SK-N-SH (cell line): ENCODE data around the gene LARP7. TPM values are rescaled to one million over a fixed set of nuclear protein-coding genes. Genes with fewer than 3 reads are reported as not detected.

Source experiments
- CTCF ChIA-PET: fragments of 300-600, 350-600 bp; formaldehyde crosslinking; extraction: SDS; loops from one replicate; lab custom pipeline; 2021; lab: Yijun Ruan, JAX
- POLR2A ChIA-PET: fragments of 350-600 bp; sonication (Branson Sonifier 250); formaldehyde crosslinking; extraction: SDS; loops from one replicate; lab custom pipeline; 2020; ENCODE audit warnings: antibody characterized with exemption, inconsistent platforms; lab: Yijun Ruan, JAX
- DNase-seq: peaks from one replicate; pipeline ENCODE4 v3.0.0; 2012
- H2AFZ ChIP-seq: fragments of 200-600 bp; sonication (generic); 2 replicates; pipeline ENCODE4 v1.8.1; 2016; ENCODE audit warnings: antibody characterized with exemption, mild to moderate bottlenecking, low read depth
- H3F3A ChIP-seq: fragments of 200-600 bp; sonication (generic); replicated peaks from 2 replicates; pipeline ENCODE3; 2016; ENCODE audit warnings: antibody characterized with exemption, mild to moderate bottlenecking; ENCODE audit not compliant: insufficient read depth
- H3K27ac ChIP-seq, 2 experiments: fragments of 200-500 bp in 1 of 2; fragments of 200-600 bp in 1 of 2; sonication (Bioruptor generic) in 1 of 2; sonication (generic), shearing (Covaris generic) in 1 of 2; 2 replicates each; pipeline versions ENCODE4 v1.5.1 to v1.6.1; 2014 to 2016; ENCODE audit warnings: low read depth in 2 of 2, inconsistent platforms in 1 of 2, low read length in 1 of 2, mild to moderate bottlenecking in 1 of 2, mixed read lengths in 1 of 2
- H3K27me3 ChIP-seq: fragments of 200-600 bp; sonication (generic), shearing (Covaris generic); 2 replicates; pipeline ENCODE4 v1.6.1; 2016; ENCODE audit warnings: mixed run types; ENCODE audit not compliant: insufficient read depth
- H3K36me3 ChIP-seq, 2 experiments: fragments of 200-500 bp in 1 of 2; fragments of 200-600 bp in 1 of 2; sonication (Bioruptor generic) in 1 of 2; sonication (generic) in 1 of 2; replicated peaks in 1 of 2; 2 replicates each; pipeline versions ENCODE3 to v1.5.1; 2014 to 2016; ENCODE audit warnings: low read length in 1 of 2, mild to moderate bottlenecking in 1 of 2; ENCODE audit not compliant: insufficient read depth in 2 of 2, control insufficient read depth in 1 of 2
- H3K4me1 ChIP-seq, 2 experiments: fragments of 200-500 bp in 1 of 2; fragments of 200-600 bp in 1 of 2; sonication (Bioruptor generic) in 1 of 2; sonication (generic), shearing (Covaris generic) in 1 of 2; 2 replicates each; pipeline versions ENCODE4 v1.5.1 to v1.6.1; 2014 to 2016; ENCODE audit warnings: low read depth in 1 of 2, low read length in 1 of 2, mixed run types in 1 of 2; ENCODE audit not compliant: insufficient read depth in 2 of 2, control insufficient read depth in 1 of 2
- H3K4me2 ChIP-seq: fragments of 200-600 bp; sonication (generic), shearing (Covaris generic); 2 replicates; pipeline ENCODE4 v1.6.1; 2017; ENCODE audit warnings: mixed run types
- H3K4me3 ChIP-seq, 2 experiments: fragments of 200-500 bp in 1 of 2; fragments of 200-600 bp in 1 of 2; sonication (Bioruptor generic) in 1 of 2; sonication (generic), shearing (Covaris generic) in 1 of 2; 2 replicates each; pipeline versions ENCODE4 v1.5.1 to v1.8.1; 2014 to 2016; ENCODE audit warnings: low read depth in 2 of 2, inconsistent platforms in 1 of 2, low read length in 1 of 2, mild to moderate bottlenecking in 1 of 2, mixed read lengths in 1 of 2, moderate library complexity in 1 of 2
- H3K79me2 ChIP-seq: fragments of 200-600 bp; sonication (generic); 2 replicates; pipeline ENCODE4 v1.8.1; 2017; ENCODE audit warnings: mild to moderate bottlenecking; ENCODE audit not compliant: insufficient read depth
- H3K9ac ChIP-seq: fragments of 200-600 bp; sonication (generic); 2 replicates; pipeline ENCODE4 v1.6.1; 2017; ENCODE audit warnings: mixed run types
- H3K9me2 ChIP-seq: fragments of 200-600 bp; sonication (generic); 2 replicates; pipeline ENCODE4 v1.6.1; 2017; ENCODE audit warnings: mixed run types
- H3K9me3 ChIP-seq: fragments of 200-600 bp; sonication (generic); 2 replicates; pipeline ENCODE4 v1.6.1; 2017; ENCODE audit warnings: mixed run types, mild to moderate bottlenecking, moderate library complexity
- H4K20me1 ChIP-seq: fragments of 200-600 bp; sonication (generic); 2 replicates; pipeline ENCODE4 v1.6.1; 2017; ENCODE audit warnings: mild to moderate bottlenecking, mixed run types; ENCODE audit not compliant: insufficient read depth
- CHD2 ChIP-seq: fragments of 150-350 bp; IDR thresholded peaks from 2 replicates; pipeline ENCODE4 v1.6.1; 2018; ENCODE audit warnings: low read length; ENCODE audit not compliant: partially characterized antibody
- CTCF ChIP-seq: fragments of 200-600 bp; sonication (generic); IDR thresholded peaks from 2 replicates; pipeline ENCODE4 v1.6.1; 2017; ENCODE audit warnings: antibody characterized with exemption, mild to moderate bottlenecking, moderate library complexity
- FOXJ3 ChIP-seq: sonication (generic); formaldehyde crosslinking; IDR thresholded peaks from 2 replicates; pipeline ENCODE4 v1.5.1; 2020; ENCODE audit warnings: mild to moderate bottlenecking, missing genetic modification reagents
- FOXM1 ChIP-seq: IDR thresholded peaks from 2 replicates; pipeline ENCODE4 v1.4.0; 2012; ENCODE audit warnings: low read depth, mild to moderate bottlenecking
- IRF3 ChIP-seq: fragments of 150-350 bp; IDR thresholded peaks from 2 replicates; pipeline ENCODE4 v1.6.1; 2016; ENCODE audit warnings: mild to moderate bottlenecking, low read depth, low read length
- MAX ChIP-seq: IDR thresholded peaks from 2 replicates; pipeline ENCODE4 v1.4.0; 2012; ENCODE audit warnings: low read depth
- MEF2A ChIP-seq: IDR thresholded peaks from 2 replicates; pipeline ENCODE4 v1.4.0; 2012; ENCODE audit warnings: low read depth, borderline replicate concordance
- PBX3 ChIP-seq: IDR thresholded peaks from 2 replicates; pipeline ENCODE4; 2012
- RFX5 ChIP-seq: IDR thresholded peaks from 2 replicates; pipeline ENCODE4 v1.6.1; 2012; ENCODE audit warnings: mild to moderate bottlenecking, improper control_type of control experiment, low read length
- TAF1 ChIP-seq: IDR thresholded peaks from 2 replicates; pipeline ENCODE4 v1.6.1; 2012; ENCODE audit warnings: low read depth, mild to moderate bottlenecking, low read length, moderate library complexity, borderline replicate concordance
- USF2 ChIP-seq: fragments of 150-350 bp; IDR thresholded peaks from 2 replicates; pipeline ENCODE4 v1.6.1; 2017; ENCODE audit warnings: antibody characterized with exemption, low read length, low read depth, borderline replicate concordance
- ZBTB33 ChIP-seq: IDR thresholded peaks from 2 replicates; pipeline ENCODE4 v1.4.0; 2012; ENCODE audit warnings: low read depth, borderline replicate concordance
- WGBS: methylation state at CpG from one replicate; pipeline ENCODE4 v1.1.6; 2017; ENCODE audit warnings: low lambda C conversion rate; 5-methylcytosine and 5-hydroxymethylcytosine counted together
- polyA plus RNA-seq, 3 experiments: library from polyadenylated mRNA; depleted of rRNA; stranded (reverse); fragments of >200 nt; gene quantifications; 2 replicates each; pipeline ENCODE4 v1.2.3, GENCODE V29; 2012

Gene LARP7
- polyA plus RNA-seq, 1 of the 3 experiments (the other 2 are of a cell fraction): 9.4 TPM

- peaks cover 24% of the 10 kb centered on the region for H3F3A ChIP-seq
- no peak for DNase-seq
- no peaks in the 10 kb centered on the region; the same call in 1 of the 2 replicates for H3K9me3 ChIP-seq
- H3K9me2 ChIP-seq: no peaks in the 10 kb centered on the region
- H3K4me3 ChIP-seq: no peak overlapping the region
- CTCF ChIA-PET: interaction anchor here (1.1 to 2.1 kb wide), 4 partner anchors 11 to 116 kb away, joined by 3 to 5 read pairs (median 4); partner anchors contain the start of gene LARP7
- peaks cover 81 to 83% of the 10 kb centered on the region in 2 experiments for H3K36me3 ChIP-seq
- H3K27me3 ChIP-seq: no peaks in the 10 kb centered on the region
- no peak overlapping the region for H3K9ac ChIP-seq
- H3K27ac ChIP-seq: peak overlapping the region in 1 of 2 experiments; percentile 44; a peak in 1 of 4 replicates
- H2AFZ ChIP-seq: no peak overlapping the region
- H4K20me1 ChIP-seq: no peaks in the 10 kb centered on the region
- no peak overlapping the region for H3K4me2 ChIP-seq
- POLR2A ChIA-PET: no interaction called here
- WGBS: 61% methylated on average over 2 of the region's 2 CpGs
- no peaks in the 10 kb centered on the region; the same call in 1 of the 2 replicates for H3K79me2 ChIP-seq
- TF ChIP-seq FOXJ3 (CRISPR knock-in tag): no peak
- no peak for TF ChIP-seq CTCF
- TF ChIP-seq ZBTB33: no peak
- TF ChIP-seq MEF2A: no peak
- TF ChIP-seq USF2: no peak
- TF ChIP-seq PBX3: no peak
- no peak for TF ChIP-seq TAF1
- TF ChIP-seq RFX5: no peak
- TF ChIP-seq FOXM1: no peak
- TF ChIP-seq MAX: no peak
- 0 out of 4 replicates have a peak, but pooled peaks cover 0 to 3% of the 10 kb centered on the region in 2 experiments for H3K4me1 ChIP-seq
Observed at GRCh38 chr4:112649055-112649408, 12.1 kb downstream of the LARP7 start.

GRCh38 chr4:112650332-112650731 lies 13.4 kb downstream of the LARP7 start:
- H3K79me2 ChIP-seq: no peaks in the 10 kb centered on the region; the same call in 1 of the 2 replicates
- no peaks in the 10 kb centered on the region for H3K9me2 ChIP-seq
- H3K36me3 ChIP-seq: peaks cover 89 to 90% of the 10 kb centered on the region in 2 experiments
- no peak for TF ChIP-seq TAF1
- TF ChIP-seq ZBTB33: no peak
- TF ChIP-seq CHD2: no peak
- no peak for TF ChIP-seq IRF3

More at GRCh38 chr4:112650332-112650731, 13.4 kb downstream of the LARP7 start:
- Histone ChIP-seq H3K4me2 (no peak overlapping the region), H3K4me1 (0 out of 4 replicates have a peak, but pooled peaks cover 0 to 3% of the 10 kb centered on the region in 2 experiments), H4K20me1 (no peaks in the 10 kb centered on the region), H3F3A (peaks cover 24% of the 10 kb centered on the region), H3K27me3 (no peaks in the 10 kb centered on the region), H3K4me3 (no peak overlapping the region), H3K27ac (no peak overlapping the region), H2AFZ (no peak overlapping the region), H3K9ac (no peak overlapping the region), H3K9me3 (no peaks in the 10 kb centered on the region; the same call in 1 of the 2 replicates)
- DNase-seq: no peak
- POLR2A ChIA-PET: no interaction called here
- WGBS: 84% methylated on average over 4 of the region's 4 CpGs
- CTCF ChIA-PET: no interaction called here
